H9 (cell line): ENCODE measurements around the gene TCTA. TPM values are rescaled to one million over a fixed set of nuclear protein-coding genes. Genes with fewer than 3 reads are reported as not detected.

ENCODE experiments used
- DNase-seq: peaks from one replicate; pipeline ENCODE4 v3.0.0-alpha.2; 2017
- H2AFZ ChIP-seq: one replicate; pipeline ENCODE4 v1.6.1; 2013; ENCODE audit warnings: mild to moderate bottlenecking, low read length, control low read depth, moderate library complexity
- H2AK5ac ChIP-seq: 2 replicates; pipeline ENCODE4 v1.6.1; 2013; ENCODE audit warnings: low read length, control low read depth, mixed read lengths; ENCODE audit not compliant: insufficient read length
- H2BK120ac ChIP-seq: one replicate; pipeline ENCODE4 v1.6.1; 2013; ENCODE audit warnings: low read depth, mild to moderate bottlenecking, low read length, control low read depth, inconsistent platforms; ENCODE audit not compliant: poor library complexity, severe bottlenecking
- H2BK12ac ChIP-seq: 2 replicates; pipeline ENCODE4 v1.6.1; 2013; ENCODE audit warnings: low read length, control low read depth, mixed read lengths, low read depth; ENCODE audit not compliant: insufficient read length
- H2BK15ac ChIP-seq: 2 replicates; pipeline ENCODE4 v1.6.1; 2013; ENCODE audit warnings: low read depth, low read length, control low read depth
- H2BK20ac ChIP-seq: one replicate; pipeline ENCODE4 v1.6.1; 2013; ENCODE audit warnings: low read depth, mild to moderate bottlenecking, low read length, control low read depth, inconsistent platforms; ENCODE audit not compliant: poor library complexity, severe bottlenecking
- H2BK5ac ChIP-seq: 2 replicates; pipeline ENCODE4 v1.6.1; 2013; ENCODE audit warnings: low read length, control low read depth, mixed read lengths; ENCODE audit not compliant: insufficient read length
- H3K14ac ChIP-seq: 2 replicates; pipeline ENCODE4 v1.6.1; 2013; ENCODE audit warnings: low read length, control low read depth; ENCODE audit not compliant: insufficient read depth
- H3K18ac ChIP-seq: 2 replicates; pipeline ENCODE4 v1.6.1; 2013; ENCODE audit warnings: low read depth, mild to moderate bottlenecking, mixed read lengths, low read length, control low read depth; ENCODE audit not compliant: insufficient read length
- H3K23ac ChIP-seq: 2 replicates; pipeline ENCODE4 v1.6.1; 2013; ENCODE audit warnings: low read length, control low read depth, mixed read lengths, low read depth; ENCODE audit not compliant: insufficient read length
- H3K23me2 ChIP-seq: 2 replicates; pipeline ENCODE4 v1.6.1; 2013; ENCODE audit warnings: low read depth, mild to moderate bottlenecking, mixed read lengths, low read length, control low read depth; ENCODE audit not compliant: insufficient read length, poor library complexity, severe bottlenecking
- H3K27ac ChIP-seq: 2 replicates; pipeline ENCODE4 v1.5.1; 2013; ENCODE audit warnings: low read length, control low read depth, mixed read lengths, low read depth; ENCODE audit not compliant: insufficient read length
- H3K27me3 ChIP-seq: 2 replicates; pipeline ENCODE4 v1.6.1; 2013; ENCODE audit warnings: low read length, control low read depth, inconsistent platforms; ENCODE audit not compliant: insufficient read depth
- H3K4ac ChIP-seq: 2 replicates; pipeline ENCODE4 v1.6.1; 2013; ENCODE audit warnings: low read depth, mild to moderate bottlenecking, control low read depth, inconsistent platforms, low read length, moderate library complexity
- H3K4me1 ChIP-seq: 2 replicates; pipeline ENCODE4 v1.6.1; 2013; ENCODE audit warnings: low read length, control low read depth, inconsistent platforms; ENCODE audit not compliant: insufficient read depth
- H3K4me2 ChIP-seq: 2 replicates; pipeline ENCODE4 v1.6.1; 2013; ENCODE audit warnings: low read length, control low read depth, mixed read lengths; ENCODE audit not compliant: insufficient read length, insufficient read depth
- H3K56ac ChIP-seq: 2 replicates; pipeline ENCODE4 v1.6.1; 2013; ENCODE audit warnings: low read depth, mild to moderate bottlenecking, mixed read lengths, low read length, control low read depth; ENCODE audit not compliant: insufficient read length
- H3K79me1 ChIP-seq: 2 replicates; pipeline ENCODE4 v1.6.1; 2013; ENCODE audit warnings: low read depth, mild to moderate bottlenecking, moderate library complexity, low read length, control low read depth, inconsistent platforms; ENCODE audit not compliant: insufficient read depth, poor library complexity, severe bottlenecking
- H3K79me2 ChIP-seq: 2 replicates; pipeline ENCODE4 v1.6.1; 2013; ENCODE audit warnings: low read length, control low read depth, inconsistent platforms; ENCODE audit not compliant: insufficient read depth
- H3K9ac ChIP-seq: 2 replicates; pipeline ENCODE4 v1.6.1; 2013; ENCODE audit warnings: low read length, control low read depth, mixed read lengths; ENCODE audit not compliant: insufficient read length; ENCODE audit errors: extremely low read depth
- H3K9me3 ChIP-seq: one replicate; pipeline ENCODE4 v1.6.1; 2013; ENCODE audit warnings: low read depth, low read length, inconsistent platforms; ENCODE audit not compliant: control insufficient read depth
- H3T11ph ChIP-seq: one replicate; pipeline ENCODE4 v1.6.1; 2013; ENCODE audit warnings: mild to moderate bottlenecking, low read length, control low read depth, inconsistent platforms
- H4K20me1 ChIP-seq: one replicate; pipeline ENCODE4 v1.6.1; 2013; ENCODE audit not compliant: control insufficient read depth, insufficient read length, insufficient read depth
- H4K5ac ChIP-seq: 2 replicates; pipeline ENCODE4 v1.6.1; 2013; ENCODE audit warnings: low read depth, mild to moderate bottlenecking, mixed read lengths, low read length, control low read depth; ENCODE audit not compliant: insufficient read length
- H4K8ac ChIP-seq: replicated peaks from 2 replicates; pipeline ENCODE4 v1.6.1; 2013; ENCODE audit warnings: low read length, control low read depth, mixed read lengths, low read depth; ENCODE audit not compliant: insufficient read length
- H4K91ac ChIP-seq: 2 replicates; pipeline ENCODE4 v1.6.1; 2013; ENCODE audit warnings: low read depth, mild to moderate bottlenecking, moderate library complexity, mixed read lengths, low read length, control low read depth; ENCODE audit not compliant: insufficient read length
- H3K27ac Mint-ChIP-seq, 3 experiments: 2 replicates in 2 of 3; 3 replicates in 1 of 3; pipeline ENCODE4 v1.8.0; 2020 to 2021; ENCODE audit warnings: mixed read lengths in 3 of 3, mild to moderate bottlenecking in 1 of 3, moderate library complexity in 1 of 3
- H3K27me3 Mint-ChIP-seq: 2 replicates; pipeline ENCODE4 v1.8.0; 2021; ENCODE audit warnings: low read depth, mild to moderate bottlenecking, moderate library complexity, mixed read lengths
- H3K36me3 Mint-ChIP-seq, 3 experiments: 2 replicates in 2 of 3; 3 replicates in 1 of 3; pipeline ENCODE4 v1.8.0; 2020 to 2021; ENCODE audit warnings: low read depth in 3 of 3, mixed read lengths in 3 of 3; ENCODE audit not compliant: insufficient read depth in 1 of 3
- H3K4me1 Mint-ChIP-seq, 2 experiments: 2 replicates each; pipeline ENCODE4 v1.8.0; 2020; ENCODE audit warnings: mixed read lengths in 2 of 2
- H3K4me3 Mint-ChIP-seq, 2 experiments: 2 replicates in 1 of 2; 3 replicates in 1 of 2; pipeline ENCODE4 v1.8.0; 2020 to 2021; ENCODE audit warnings: mild to moderate bottlenecking in 2 of 2, mixed read lengths in 2 of 2, moderate library complexity in 1 of 2
- H3K9me3 Mint-ChIP-seq, 2 experiments: 2 replicates in 1 of 2; 3 replicates in 1 of 2; pipeline ENCODE4 v1.8.0; 2020; ENCODE audit warnings: mild to moderate bottlenecking in 2 of 2, mixed read lengths in 2 of 2, moderate library complexity in 1 of 2
- WGBS: extraction: QIAGEN DNeasy Blood & Tissue Kit; methylation state at CpG from one replicate; pipeline ENCODE4 v1.1.7; 2013; ENCODE audit warnings: missing lambda C conversion rate, low lambda C conversion rate, mixed read lengths; ENCODE audit not compliant: insufficient read length; ENCODE audit errors: extremely low coverage; 5-methylcytosine and 5-hydroxymethylcytosine counted together
- total RNA-seq: library from RNA; stranded (reverse); gene quantifications from 2 replicates; pipeline ENCODE4 v1.2.1, GENCODE V29; 2021
- TF ChIP-seq, protein P1 (sequence below): fragments of 200-600 bp; sonication (generic); conservative IDR thresholded peaks from 3 replicates; pipeline ENCODE4 v1.8.0; 2021; ENCODE audit warnings: antibody characterized with exemption, mild to moderate bottlenecking

Gene TCTA
- total RNA-seq, 1 experiment from 2014 or later, result 11.2 TPM

DNA sequence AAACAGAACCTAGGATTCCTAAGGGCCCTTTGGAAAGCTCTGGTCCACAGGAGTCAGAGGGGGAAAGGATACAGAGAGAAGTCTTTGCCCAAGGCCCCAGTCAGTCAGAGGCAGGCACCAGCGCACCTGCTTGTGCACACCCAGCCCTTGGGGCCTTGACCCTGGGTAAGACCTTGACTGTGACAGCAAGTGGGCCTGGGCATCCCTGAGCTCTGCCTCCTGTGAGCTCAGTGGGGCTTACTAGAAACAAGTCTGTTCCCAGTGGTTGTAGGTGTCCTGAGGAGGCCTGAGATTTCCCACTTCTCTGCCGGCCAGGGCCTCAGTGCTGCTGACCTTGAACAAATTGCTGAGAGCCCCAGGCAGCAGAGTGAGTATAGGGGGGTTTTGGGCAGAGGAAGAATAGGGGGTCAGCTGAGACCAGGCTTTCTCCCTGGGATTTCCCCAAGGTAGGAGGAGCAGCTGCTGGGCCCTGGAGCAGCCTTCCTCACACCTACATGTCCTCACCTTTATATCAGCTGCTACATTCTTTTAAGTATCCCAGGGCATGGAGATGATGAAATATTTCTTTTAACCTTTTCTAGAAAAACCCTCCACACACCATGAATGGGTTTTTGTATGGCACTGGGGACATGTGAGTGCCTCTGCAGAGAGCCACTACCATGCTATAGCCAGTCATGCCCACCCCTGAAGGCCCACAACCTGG is 48.1 kb downstream of the TCTA start:
- H3K9me3 Mint-ChIP-seq, result no peaks in the 10 kb centered on the region
- H2AFZ ChIP-seq, result no peak overlapping the region
- no CpG with 5 or more reads among the region's 2 CpGs for WGBS
- H3K27ac Mint-ChIP-seq, result peak overlapping the region; percentile 84 to 98 (median 97); a peak in 4 of 7 replicates
- no peak overlapping the region for H4K5ac ChIP-seq
- no peak overlapping the region for H2BK20ac ChIP-seq
- no peaks in the 10 kb centered on the region for H4K20me1 ChIP-seq
- DNase-seq, result no peak
- H3K23ac ChIP-seq, result no peak overlapping the region
- peak overlapping the region; percentile 32; the same call in 1 of the 2 replicates for H3K4ac ChIP-seq
- H3K14ac ChIP-seq, result peak overlapping the region; percentile 74; the same call in 1 of the 2 replicates
- no peaks in the 10 kb centered on the region for H3K23me2 ChIP-seq
- TF ChIP-seq, protein P1, sequence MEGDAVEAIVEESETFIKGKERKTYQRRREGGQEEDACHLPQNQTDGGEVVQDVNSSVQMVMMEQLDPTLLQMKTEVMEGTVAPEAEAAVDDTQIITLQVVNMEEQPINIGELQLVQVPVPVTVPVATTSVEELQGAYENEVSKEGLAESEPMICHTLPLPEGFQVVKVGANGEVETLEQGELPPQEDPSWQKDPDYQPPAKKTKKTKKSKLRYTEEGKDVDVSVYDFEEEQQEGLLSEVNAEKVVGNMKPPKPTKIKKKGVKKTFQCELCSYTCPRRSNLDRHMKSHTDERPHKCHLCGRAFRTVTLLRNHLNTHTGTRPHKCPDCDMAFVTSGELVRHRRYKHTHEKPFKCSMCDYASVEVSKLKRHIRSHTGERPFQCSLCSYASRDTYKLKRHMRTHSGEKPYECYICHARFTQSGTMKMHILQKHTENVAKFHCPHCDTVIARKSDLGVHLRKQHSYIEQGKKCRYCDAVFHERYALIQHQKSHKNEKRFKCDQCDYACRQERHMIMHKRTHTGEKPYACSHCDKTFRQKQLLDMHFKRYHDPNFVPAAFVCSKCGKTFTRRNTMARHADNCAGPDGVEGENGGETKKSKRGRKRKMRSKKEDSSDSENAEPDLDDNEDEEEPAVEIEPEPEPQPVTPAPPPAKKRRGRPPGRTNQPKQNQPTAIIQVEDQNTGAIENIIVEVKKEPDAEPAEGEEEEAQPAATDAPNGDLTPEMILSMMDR, result no peak
- no peaks in the 10 kb centered on the region for H3K36me3 Mint-ChIP-seq
- H2BK15ac ChIP-seq, result no peak overlapping the region
- H3K4me2 ChIP-seq, result no peak overlapping the region
- H3K27ac ChIP-seq, result peak overlapping the region; percentile 65
- H3K4me1 Mint-ChIP-seq, result peaks cover 51 to 55% of the 10 kb centered on the region in 2 experiments
- peak overlapping the region; percentile 39 for H2BK5ac ChIP-seq
- H2AK5ac ChIP-seq, result no peak overlapping the region
- H2BK12ac ChIP-seq, result peak overlapping the region; percentile 69
- H4K8ac ChIP-seq, result no peak overlapping the region
- no peak overlapping the region for H3K56ac ChIP-seq
- H3T11ph ChIP-seq, result no peak overlapping the region
- peak overlapping the region; percentile 14 for H2BK120ac ChIP-seq
- H3K4me1 ChIP-seq, result peaks cover 16% of the 10 kb centered on the region
- H3K79me1 ChIP-seq, result no peaks in the 10 kb centered on the region
- no peak overlapping the region for H3K9ac ChIP-seq
- peak overlapping the region; percentile 65 for H3K18ac ChIP-seq
- H4K91ac ChIP-seq, result peak overlapping the region; percentile 0
- H3K79me2 ChIP-seq, result no peaks in the 10 kb centered on the region
- H3K27me3 Mint-ChIP-seq, result no peaks in the 10 kb centered on the region
- no peaks in the 10 kb centered on the region for H3K27me3 ChIP-seq
- H3K9me3 ChIP-seq, result no peaks in the 10 kb centered on the region
- no peak overlapping the region; a peak in 1 of 5 replicates for H3K4me3 Mint-ChIP-seq
